SK-N-MC (cell line): ENCODE data around the gene CHD3.

Experiments
- EZH2 ChIP-seq: fragments of 200-600 bp; sonication (generic); IDR thresholded peaks from one replicate; pipeline ENCODE4 v1.6.1; 2017; ENCODE audit warnings: antibody characterized with exemption
- POLR2AphosphoS5 ChIP-seq: IDR thresholded peaks from 2 replicates; pipeline ENCODE4 v1.6.1; 2012; ENCODE audit warnings: mild to moderate bottlenecking, low read depth, low read length, borderline replicate concordance

GRCh38 chr17:7873051-7873450, 15.5 kb upstream of the CHD3 start:
- no peak for TF ChIP-seq POLR2AphosphoS5
- TF ChIP-seq EZH2: no peak
